ENCODE results near the gene EML1.
"Not testable (repeated sequence)": the region's sequence is repeated elsewhere in the genome, so short reads cannot be mapped to it uniquely, and the experiment has no call there.

EML1 gene

DNA sequence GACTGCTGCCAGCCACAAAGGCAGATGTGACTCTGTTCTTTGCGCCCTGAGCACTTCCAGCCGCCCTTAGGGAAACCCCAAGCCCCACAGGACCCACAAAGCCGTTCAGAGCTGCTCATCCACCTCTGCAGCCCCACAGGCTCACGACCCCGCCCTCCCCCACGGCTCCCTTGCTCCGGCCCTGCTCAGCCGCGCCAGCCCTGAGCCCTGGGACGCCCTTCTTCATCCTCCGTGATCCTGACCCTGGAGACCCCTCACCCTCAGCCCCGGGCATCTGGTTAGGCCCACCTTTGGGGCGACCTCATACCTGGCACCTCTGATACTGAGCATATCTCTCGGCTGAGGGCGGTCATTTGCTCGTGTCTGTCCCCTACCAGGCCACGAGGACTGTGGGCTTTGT lies 146.2 kb downstream of the EML1 start:
- DNase-seq (ENCODE audit: low read depth): no peak

DNA sequence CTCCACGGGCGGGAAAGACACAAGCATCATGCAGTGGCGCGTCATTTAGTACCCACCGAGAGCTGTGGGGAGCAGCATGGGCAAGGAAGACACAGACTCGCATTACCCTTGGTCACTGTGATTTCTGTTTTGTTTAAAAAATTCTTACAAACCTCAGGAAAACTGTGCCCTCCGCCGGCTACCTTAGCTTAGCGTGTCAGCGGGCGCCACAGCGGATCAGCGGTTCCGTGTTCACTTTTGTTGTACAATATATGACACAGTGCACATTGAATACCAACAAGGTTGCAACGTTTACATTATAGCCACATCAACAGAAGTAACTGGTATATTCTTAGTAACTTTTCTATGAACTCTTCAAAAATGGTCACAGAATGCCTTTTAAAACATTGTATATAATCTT lies 146.9 kb downstream of the EML1 start:
- no peak for DNase-seq (ENCODE audit: low read depth)

DNA sequence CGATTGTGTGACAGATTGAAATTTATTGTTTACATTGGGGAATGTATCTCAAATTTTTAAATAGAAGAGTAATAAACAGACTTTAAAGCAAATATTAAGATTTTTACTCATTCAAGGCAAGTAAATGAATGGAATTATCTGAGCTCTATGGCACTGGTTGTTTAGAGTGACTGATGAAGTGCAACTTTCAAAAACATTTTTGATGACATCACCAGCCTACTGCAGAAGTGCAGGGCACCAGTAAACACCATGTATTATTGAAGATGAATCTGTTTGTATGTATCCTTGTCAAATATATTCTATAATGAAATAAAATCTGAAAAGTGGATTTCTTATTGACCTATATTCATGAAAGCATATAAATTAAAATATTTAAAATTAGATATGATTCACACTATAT lies 148.0 kb downstream of the EML1 start:
- DNase-seq (ENCODE audit: low read depth): no peak

DNA sequence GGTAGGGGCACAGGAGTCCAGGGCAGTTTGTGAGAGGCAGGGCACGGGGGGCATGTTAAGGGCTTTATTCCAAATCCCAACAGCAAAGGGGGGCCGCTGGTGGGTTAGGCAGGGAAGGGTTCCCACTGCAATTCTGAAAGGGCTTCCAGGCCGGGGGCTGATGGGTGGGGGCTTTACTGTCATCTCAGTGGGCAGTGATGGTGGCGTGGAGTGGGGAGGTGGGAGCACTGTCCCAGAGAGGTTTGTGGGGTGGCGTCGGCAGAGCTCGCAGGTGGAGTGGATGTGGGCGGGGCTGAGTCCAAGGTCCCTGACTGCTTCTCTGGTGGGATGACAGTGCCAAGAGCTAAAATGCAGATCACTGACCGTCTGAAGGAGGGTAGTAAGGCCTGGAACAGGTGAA lies 150.4 kb downstream of the EML1 start:
- no peak for DNase-seq (ENCODE audit: low read depth)

DNA sequence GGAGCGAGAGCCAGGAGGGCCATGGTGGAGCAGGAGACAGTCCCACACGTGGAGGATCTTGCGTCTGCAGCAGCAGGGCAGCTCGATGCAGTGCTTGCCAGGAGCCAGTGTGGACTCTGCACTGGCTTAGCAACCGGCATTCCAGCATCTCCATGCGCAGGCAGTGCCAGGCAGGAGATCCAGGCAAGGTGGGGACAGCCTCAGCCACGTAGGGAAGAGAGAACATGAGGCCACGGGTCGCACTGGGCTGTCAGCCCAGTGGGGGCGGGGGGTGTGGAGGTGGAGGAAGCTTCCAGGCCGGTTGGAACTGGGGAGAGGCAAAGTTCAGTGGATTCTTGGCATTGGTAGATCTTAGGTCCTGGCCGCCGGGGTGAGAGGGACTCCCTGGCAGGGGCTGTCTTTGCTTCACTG lies 151.0 kb downstream of the EML1 start:
- no peak for DNase-seq (ENCODE audit: low read depth)

- DNase-seq (ENCODE audit: low read depth): no peak
These were observed 152.8 kb downstream of the EML1 start for GRCh38 chr14:99945732-99946651.

GRCh38 chr14:99946652-99947489 lies 153.7 kb downstream of the EML1 start:
- peak; percentile 37 for DNase-seq (ENCODE audit: low read depth)

- DNase-seq (ENCODE audit: low read depth): no peak
These were observed 154.5 kb downstream of the EML1 start for GRCh38 chr14:99947695-99948094.

- not testable (repeated sequence) for DNase-seq (ENCODE audit: low read depth)
These were observed 156.0 kb downstream of the EML1 start for GRCh38 chr14:99949011-99949732.

DNA sequence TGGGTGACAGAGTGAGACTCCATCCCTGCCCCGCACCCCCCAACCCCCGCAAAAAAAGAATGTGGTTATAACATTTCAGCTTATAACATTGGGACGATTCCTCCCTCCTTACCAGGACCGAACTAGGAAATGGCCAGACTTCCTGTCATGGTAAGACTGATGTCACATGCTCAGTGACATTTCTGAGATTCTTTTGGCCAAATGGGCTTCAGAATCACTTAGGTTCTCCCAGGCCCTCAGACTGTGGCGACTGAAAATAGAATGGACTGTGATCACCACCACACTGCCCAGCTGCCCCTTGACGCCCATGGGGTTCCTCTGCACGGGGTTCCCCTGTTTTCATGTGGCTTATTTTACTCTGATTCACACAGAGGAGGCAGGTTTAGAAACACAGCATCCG lies 157.0 kb downstream of the EML1 start:
- DNase-seq (ENCODE audit: low read depth): no peak

DNA sequence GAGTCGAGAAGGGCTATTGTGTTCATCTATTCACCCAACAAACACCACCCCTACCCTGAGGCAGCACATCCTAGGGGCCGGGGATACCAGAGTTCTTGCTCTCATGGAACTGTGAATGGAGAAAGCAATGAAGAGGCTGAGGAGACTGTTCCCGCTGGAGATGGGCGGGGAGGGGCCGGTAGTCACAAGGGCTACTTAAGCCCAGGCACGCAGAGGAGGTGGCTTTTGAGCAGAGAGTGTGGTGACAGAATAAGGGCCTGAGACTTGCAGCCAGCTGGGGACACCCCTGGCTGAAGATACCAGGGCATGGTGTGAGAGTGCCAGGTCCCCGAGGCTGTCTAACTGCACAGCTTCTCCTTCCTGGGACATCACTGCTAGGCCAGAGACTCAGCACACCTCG lies 157.9 kb downstream of the EML1 start:
- no peak for DNase-seq (ENCODE audit: low read depth)

DNA sequence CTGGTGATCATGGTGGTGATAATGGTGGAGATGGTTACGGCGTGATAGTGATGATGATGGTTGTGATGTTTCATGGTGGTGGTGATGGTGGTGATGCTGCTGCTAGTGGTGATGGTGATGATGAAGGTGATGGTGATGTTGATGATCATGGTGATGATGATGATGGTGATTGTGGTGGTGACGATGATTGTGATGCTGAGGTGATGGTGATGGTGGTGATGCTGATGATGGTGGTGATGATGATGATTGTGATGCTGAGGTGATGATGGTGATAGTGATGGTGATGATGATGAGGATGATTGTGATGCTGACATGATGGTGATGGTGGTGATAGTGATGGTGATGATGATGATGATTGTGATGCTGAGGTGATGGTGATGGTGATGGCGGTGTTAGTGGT lies 158.8 kb downstream of the EML1 start:
- no peak for DNase-seq (ENCODE audit: low read depth)

- no peak for DNase-seq (ENCODE audit: low read depth)
These were observed 159.2 kb downstream of the EML1 start for GRCh38 chr14:99952453-99952852.

- no peak for DNase-seq (ENCODE audit: low read depth)
These were observed 162.7 kb downstream of the EML1 start for GRCh38 chr14:99955826-99956455.

- no peak for DNase-seq (ENCODE audit: low read depth)
These were observed 165.2 kb downstream of the EML1 start for GRCh38 chr14:99958380-99958779.

- no peak for DNase-seq (ENCODE audit: low read depth)
These were observed 168.8 kb downstream of the EML1 start for GRCh38 chr14:99961826-99962518.

- no peak for DNase-seq (ENCODE audit: low read depth)
These were observed 171.8 kb downstream of the EML1 start for GRCh38 chr14:99964979-99965378.

DNA sequence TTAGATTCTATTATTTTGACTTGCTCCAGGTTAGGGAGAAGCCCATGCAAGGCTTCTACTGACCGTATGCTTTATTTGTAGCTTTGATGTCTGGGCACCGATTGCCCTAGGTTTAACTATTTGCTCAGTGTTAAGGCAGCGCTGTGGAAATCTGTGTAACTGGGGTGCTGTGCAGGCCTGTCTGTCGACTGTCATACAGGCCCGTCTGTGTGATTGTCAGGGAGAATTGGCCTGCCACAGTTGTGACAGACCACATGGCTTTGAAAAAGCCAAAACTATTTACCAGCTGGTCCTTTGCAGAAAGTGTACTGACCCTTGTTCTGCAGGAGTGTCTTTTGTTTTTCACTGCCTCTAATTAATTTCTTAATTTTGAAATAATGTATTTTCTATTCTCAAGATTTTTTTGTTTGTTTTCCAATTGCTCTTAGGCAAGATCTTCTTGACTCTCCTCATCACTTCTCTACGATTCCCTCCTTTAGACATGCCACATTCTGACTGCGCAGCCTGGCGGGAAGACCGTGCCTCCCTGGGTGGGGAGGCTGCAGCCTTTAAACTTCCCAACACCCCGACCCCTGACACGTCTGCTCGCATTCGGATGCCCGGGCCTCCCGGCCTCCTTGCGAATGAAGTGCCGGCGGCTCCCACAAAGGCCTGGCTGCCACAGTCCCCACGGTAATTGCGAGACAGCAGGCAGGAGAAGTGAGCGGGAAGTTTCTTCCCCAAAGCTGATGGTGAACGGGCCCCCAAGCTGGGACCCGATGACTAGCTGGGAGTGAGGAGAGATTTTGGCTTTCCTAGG lies 173.0 kb downstream of the EML1 start:
- no peak for DNase-seq (ENCODE audit: low read depth)

DNA sequence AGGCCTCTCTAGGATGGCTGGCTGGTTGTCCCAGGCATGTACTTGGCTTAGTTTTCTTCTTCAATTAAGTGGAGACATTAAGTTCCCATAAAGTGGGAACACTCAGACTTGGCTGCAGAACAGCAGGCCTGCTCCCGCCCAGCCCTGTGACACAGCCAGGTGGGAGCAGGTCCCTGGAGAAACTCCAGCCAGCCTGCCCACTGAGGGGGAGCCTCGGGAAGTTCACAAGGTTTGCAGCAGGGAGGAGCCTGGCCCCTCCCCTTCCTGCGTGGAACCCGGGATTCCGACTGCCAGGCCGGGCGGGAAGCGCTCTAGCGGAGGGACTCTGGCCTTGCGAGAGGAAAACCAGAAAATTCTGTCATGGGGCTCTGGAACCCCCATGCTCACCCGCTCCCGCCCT lies 173.7 kb downstream of the EML1 start:
- DNase-seq (ENCODE audit: low read depth): no peak

GRCh38 chr14:99968191-99968920 lies 175.1 kb downstream of the EML1 start:
- no peak for DNase-seq (ENCODE audit: low read depth)

All from activated T-cell treated with anti-CD3 and anti-CD28 coated beads for 48 hours (primary cell).